NCI-H1092 (cell line): ENCODE results near the gene KCNN3.
A peak's percentile ranks its signal among the peaks of the same experiment; 100 is the strongest.

Experiments used
- DNase-seq: peaks from one replicate; lab custom pipeline; 2025; lab: John Stamatoyannopoulos, UW

KCNN3 gene

DNA sequence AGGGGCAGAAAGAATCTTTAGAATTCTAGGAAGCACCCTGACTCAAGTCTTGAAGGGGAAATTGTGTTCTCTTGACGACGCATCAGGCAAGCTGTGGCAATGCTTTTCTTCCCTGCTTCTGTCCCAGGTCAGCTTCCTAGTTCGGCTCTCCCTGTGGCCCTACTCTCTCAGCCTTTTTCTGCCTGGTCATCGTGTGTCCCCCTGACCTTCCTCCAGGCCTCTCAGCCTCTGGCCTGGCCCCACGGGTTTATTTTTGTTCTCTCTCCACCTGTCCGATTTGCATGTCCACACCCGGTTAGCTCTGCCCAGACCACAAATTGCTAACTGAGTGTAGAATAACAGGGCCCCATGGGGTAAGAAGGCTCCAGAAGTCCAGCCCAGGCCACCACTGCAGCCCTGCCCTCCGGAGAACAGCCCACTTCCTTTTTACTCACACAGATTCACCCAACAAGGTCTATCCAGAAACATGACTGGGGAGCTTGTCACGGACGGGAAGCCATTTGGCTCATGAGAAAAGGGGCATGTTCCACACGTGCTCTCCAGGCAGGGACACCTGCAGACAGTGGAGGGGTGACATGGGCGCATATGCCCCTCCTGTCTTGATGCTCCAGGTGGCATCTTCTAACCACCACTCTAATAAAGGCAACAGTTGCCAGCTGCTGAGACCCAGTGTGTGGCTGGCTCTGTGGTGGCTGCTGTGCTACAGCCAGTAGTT lies 9.8 kb downstream of the KCNN3 start:
- DNase-seq = no peak

DNA sequence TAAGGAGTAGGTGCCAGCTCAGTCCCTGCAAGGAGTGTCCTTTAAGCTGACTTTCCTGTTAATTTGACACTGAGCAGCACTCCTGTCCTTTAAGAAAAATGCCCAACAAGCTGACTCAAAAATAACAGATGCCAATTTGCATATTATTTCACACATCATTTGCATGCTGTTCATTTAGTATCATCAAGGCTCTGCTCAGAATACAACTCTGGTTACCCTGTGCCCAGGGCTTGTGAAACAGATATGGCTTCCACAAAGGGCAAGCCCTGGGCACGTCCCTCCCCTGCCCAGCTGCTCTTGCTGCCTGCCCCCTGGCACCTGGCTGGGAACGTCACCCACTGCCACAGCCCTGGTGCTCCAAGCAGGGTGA lies 10.3 kb downstream of the KCNN3 start:
- DNase-seq = no peak

DNA sequence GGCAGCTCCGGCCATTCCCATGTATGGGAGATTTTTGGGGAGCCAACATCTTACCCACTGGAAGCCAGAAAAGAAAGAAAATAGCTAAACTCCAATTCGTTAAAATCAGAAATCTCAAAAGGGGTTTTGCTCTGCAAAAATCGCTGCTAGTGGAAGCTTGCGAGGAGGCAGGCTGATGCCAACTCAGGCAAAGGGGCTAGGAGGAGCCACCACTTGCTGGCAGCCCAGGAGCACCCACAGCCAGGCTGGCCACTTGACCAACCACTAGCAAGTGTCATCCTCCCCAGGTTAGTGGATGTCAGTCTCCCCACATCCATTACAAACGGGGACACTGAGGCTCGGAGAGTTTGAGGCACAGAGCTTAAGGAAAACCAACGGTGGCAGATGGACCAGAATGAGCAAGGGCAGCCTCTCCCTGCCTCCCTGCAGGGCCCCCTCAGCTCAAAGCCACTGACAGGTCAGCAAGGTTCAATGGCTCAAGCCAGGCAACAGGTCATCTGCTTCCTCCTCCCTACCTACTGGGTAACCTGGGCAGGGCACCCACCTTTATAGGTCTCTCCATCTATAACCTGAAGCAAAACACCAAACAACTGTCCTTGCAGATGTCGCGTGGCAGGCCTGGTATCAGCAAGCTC lies 10.8 kb downstream of the KCNN3 start:
- no peak for DNase-seq

DNA sequence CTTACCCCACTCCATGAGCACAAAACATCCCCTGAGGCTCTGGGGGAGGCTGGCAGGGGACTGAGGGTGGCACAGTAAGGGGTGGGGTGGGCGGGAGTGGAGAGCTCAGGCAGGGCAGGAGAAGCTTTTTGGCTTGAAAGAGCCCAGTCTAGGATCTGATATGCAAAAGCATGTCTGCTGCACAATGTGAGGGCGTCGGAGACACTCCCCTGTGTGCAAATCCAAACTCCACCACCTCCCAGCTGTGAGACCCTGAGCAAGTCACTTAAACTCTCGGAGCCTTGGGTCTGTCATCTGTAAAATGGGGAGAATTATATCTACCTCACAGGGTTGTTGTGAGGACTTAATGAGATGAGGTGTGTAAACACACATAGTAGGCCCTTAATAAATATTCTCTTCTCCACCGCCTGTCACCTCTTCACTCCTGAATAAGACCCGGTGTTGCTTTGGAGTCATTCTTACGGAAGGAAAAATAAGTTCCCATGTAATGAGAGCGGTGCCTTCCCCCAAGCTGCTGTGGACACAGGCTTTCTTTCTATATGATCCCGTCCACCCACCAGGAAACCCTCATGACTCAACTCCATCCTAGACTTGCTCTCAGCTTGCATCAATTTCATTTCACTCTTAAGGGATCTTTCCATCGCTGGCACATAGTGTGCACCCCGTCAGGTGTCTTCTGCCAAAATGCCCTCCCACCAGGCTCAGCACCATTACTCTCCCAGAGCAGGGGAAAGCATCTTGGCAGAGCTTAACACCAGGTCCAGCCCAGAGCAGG lies 12.5 kb downstream of the KCNN3 start:
- no peak for DNase-seq

DNA sequence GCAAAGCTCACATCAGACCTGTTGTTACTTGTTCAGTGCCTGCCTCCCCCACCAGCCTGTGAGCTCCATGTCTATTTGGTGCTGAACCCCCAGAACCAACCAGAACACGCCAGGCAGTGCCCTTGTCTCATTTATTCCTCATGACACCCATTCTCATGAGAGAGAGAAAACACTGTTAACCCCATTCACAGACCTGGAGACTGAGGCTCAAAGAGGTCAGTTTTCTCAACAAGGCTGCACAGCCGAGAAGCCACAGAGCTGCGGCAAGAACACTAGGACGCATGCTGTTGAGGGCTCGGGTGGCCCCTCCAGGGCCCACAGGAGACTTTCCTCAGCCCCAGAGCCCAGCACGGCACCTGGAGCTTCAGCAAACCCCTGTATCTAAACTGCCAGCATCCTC lies 13.1 kb downstream of the KCNN3 start:
- no peak for DNase-seq

DNA sequence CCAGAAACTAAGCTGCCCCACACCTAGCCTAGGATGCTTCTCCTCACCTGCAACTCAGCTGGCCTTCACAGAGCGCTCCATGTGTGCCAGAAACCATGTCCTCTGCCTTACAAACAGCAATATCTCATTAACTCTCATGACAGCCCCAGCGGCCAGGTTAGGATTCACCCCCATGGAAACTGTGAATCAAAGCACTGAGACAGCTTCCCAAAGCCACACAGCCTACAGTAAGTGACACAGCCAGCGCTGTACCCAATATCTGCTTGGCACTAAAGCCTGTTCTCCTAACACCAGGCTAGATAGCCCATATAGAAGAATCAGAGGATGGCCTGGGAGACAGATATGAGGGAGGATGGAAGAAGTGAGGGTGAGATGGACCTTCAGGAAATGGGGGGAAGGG lies 13.5 kb downstream of the KCNN3 start:
- DNase-seq = no peak

DNA sequence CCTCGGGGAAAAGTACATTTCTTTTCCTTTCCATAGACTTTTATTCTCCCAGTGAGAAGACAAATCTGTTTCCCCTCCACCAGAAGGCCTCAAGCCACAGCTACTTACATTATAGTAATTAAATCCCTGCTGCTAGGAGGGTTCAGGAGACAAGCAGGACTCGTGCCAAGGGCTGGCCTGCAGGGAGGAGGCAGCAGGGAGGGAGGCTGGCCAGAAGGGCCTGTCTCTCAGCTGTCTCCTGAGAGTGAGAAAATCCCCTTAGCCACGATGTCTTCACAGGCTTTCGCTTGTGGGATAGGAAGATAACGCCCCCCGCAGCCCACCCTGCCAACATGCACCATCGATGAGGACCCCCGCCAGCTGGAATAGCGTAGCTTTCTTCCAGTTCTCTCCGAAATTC lies 14.0 kb downstream of the KCNN3 start:
- peak; percentile 64 for DNase-seq

DNA sequence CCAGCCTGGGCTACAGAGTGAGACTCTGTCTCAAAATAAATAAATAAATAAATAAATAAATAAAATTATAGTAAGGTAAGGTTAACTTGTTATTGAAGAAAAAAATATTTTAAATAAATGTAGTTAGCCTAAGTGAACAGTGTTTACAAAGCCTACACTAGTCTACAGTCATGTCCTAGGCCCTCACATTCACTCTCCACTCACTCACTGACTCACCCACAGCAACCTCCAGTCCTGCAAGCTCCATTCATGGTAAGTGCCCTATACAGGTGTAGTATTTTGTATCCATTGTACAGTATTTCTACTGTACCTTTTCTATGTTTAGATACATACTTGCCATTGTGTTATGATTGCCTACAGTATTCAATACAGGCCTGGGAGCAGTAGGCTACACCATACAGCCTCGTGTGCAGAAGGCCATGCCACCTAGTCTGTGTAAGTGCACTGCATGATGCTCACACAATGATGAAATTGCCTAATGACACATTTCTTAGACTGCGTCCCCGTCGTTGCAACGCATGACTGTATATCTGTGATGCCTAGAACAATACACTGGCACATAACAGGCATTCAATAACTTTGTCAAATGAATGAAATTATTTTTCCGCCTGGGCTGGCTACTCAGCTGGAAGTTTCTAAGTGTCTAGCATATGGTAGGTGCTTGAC lies 14.8 kb downstream of the KCNN3 start:
- DNase-seq = no peak

DNA sequence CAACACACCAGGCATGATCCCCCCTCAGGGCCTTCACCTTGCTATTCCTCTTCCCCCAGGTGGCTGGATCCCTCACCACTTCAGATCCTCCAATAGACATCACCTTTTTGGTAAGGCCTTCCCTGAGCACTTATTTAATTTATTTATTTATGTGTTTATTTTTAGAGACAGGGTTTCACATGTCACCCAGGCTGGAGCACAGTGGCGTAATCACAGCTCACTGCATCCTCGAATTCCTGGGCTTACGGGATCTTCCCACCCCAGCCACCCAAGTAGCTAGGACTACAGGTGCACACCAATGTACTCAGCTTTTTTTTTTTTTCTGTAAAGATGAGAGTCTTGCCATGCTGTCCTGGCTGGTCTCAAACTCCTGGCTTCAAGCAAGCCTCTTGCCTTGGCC lies 17.2 kb downstream of the KCNN3 start:
- no peak for DNase-seq

DNA sequence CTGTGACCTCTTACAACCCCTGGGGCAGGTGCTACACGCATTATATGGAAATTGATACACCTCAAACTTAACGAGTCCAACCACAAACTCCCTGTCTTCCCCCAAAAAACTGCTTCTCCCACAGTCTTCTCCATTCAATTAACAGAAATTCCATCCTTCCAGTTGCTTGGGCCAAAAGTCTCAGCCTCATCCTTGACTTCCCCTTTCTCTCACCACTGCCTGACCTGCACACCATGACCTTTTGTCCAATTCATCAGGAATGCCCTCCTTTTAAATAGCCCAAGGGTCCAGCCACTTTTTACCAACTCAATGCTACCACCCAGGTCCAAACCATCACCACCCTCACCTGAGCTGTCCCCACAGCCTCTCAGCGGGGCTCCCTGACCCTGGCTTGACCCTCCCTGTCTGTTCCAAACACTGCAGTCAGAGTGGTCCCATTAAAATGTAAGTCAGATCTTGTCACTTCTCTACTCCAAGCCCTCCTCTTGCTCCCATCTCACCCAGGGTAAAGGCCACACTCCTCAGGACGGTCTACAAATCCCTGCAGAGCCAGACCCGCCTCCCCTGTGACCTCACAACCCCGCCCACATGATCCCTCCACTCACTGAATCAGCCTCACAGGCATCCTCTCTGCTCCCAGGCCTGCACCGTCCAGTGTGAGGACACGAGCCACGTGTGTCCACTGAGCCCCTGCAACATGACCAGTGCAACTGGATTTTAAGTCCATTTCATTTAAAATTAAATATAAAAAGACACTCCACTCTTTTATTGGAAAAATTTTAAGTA lies 18.5 kb downstream of the KCNN3 start:
- DNase-seq = no peak

DNA sequence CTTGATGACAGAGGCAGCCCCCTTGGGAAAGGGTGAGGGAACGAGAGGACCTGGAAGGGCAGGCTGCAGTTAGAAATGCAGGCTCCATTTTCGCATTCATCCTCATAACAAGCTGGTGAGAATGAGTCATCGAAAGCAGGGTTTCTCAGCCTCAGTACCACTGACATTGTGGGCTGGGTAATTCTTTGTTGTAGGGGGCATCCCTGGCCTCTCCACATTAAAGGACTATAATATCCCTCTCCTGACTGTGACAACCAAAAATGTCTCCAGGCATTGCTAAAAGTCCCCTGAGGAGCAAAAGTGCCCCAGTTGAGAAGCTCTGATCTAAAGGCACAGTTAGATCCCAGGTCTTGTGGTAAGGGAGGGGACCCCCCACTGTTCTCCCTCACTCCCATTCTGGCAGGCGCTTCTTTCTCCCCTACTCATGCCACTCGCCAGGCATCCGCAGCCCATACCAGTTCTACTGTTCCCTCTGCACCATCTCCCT lies 20.4 kb downstream of the KCNN3 start:
- DNase-seq = no peak

DNA sequence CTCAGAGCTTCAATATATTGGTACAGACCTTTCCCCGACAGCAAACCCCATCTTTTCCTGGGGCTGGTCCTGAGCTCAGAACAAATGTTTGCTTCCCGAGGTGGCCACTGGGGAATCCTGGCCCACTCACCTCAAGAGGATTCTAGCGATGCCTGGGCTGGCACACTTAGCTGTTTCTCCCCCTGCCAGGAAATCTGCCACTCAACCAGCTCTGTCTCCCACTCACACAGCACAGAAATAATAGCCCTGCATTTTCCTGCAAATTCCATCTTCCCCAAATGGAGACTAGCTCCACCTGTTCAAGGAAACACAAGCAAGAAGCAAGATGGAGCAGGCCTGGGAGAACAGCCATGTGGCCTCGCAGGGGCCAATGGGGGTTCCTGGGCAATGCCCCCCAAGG lies 21.1 kb downstream of the KCNN3 start:
- DNase-seq = no peak

DNA sequence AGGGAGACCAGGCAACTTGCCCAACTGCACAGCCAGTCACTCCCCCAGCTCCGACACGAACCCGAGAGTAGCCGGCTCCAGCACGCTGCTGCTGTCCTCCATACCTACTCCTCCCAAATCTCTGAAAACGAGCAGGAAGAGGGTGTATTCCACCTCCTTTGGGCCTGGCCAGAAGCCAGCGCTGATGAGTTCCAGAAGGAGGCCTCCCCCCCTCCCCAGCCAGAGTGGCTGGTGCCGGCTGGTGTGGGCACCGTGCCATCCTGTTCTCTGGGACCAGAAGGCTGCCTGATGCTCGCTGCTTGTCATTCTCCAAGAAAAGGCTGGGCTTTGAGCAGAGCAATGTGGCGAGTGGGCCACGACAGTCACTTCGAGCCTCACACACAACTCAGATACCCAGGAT lies 22.2 kb downstream of the KCNN3 start:
- DNase-seq = peak; percentile 63

DNA sequence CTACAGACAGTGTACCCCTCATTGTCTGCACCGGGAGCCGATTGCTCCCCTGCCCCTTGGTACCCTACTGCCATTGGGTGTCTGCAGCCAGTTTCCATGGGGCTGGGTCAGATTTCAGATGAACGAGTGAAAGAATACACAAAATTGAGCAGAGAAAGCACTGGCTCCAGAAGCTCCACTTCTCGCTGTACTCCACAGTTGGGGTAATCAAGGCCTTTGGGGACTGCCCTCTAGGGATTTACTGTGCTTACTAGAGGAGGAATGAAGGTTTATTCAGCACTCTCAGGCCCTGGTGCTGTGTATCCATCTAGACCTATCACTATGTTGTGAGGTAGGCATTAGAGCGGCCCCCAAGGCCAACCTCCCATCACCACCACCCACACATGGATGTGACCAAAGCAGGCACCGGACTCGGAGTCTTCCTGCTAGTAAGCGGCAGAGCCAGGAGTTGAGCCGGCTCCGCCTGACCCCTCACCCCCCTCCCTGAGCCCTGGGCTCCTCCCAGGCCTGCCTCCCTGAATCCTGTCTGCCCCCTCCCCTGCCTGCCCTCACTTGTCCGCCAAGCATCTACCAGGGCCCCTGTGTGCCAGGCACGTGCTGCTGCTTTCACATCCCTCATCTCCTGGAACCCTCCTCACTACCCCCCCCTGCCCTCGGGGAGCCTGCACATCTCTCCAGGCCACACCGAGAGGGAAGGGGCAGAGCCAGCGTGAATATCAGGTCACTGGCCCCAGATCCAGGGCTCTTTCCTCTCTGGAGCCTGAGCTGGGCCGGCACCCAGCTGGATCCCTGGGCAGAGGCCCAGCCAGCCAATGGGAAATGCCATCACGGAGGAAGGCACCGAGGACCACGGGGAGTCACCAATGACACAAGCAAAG lies 23.3 kb downstream of the KCNN3 start:
- no peak for DNase-seq

DNA sequence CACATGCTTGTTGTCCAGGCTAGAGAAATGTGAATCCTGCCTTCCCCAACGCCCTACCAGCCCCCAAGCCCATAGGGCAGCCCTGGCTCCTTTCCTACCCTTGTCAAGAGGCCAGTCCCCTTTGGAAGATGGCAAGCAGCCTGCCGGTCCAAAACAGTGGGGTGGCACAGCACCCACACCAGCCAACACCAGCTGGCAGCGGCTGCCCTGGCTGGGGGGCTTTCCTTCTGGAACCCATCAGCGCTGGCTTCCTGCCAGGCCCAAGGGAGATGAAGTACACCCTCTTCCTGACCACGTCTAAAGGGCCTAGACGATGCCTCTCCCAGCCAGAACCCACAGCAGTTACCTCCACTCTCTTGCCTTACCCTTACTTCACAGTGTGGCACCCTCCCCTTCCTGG lies 24.2 kb downstream of the KCNN3 start:
- DNase-seq = peak; percentile 72

DNA sequence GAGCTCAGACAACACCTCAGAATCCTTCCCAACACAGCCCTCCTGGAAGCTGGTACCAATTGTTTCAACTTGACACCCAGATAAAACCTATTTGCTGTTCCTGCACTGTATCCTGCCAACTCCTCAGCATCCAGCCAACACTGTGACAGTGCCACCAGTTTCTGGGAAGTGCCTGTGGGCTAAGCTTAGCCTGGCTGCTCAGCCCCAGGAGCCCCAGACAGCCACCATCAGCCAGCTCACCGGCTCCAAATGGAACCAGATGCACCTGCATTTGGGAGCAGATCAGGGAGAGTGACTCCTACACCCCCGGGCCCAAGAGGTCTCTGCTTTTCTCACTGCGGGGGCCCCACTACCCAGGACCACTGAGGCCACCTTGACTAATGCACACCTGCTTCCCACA lies 24.9 kb downstream of the KCNN3 start:
- no peak for DNase-seq

DNA sequence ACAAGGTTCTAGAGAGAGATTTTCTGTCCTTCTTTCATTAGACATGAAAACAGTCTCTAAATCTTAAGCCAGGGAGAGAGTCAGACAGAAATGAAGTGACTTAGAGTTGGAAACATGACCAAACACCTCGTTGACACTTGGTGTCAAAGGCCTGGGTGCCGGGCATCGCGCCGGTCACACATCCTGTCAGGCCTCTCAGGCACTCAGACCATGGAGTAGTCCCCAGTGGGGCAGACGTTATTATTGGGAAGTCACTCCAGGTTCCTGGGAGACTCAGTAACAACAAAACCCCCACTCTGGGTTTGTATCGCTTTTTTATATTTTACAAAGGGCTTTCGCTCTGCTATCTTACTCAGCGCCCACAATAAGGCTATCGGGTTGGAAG lies 25.8 kb downstream of the KCNN3 start:
- DNase-seq = no peak

DNA sequence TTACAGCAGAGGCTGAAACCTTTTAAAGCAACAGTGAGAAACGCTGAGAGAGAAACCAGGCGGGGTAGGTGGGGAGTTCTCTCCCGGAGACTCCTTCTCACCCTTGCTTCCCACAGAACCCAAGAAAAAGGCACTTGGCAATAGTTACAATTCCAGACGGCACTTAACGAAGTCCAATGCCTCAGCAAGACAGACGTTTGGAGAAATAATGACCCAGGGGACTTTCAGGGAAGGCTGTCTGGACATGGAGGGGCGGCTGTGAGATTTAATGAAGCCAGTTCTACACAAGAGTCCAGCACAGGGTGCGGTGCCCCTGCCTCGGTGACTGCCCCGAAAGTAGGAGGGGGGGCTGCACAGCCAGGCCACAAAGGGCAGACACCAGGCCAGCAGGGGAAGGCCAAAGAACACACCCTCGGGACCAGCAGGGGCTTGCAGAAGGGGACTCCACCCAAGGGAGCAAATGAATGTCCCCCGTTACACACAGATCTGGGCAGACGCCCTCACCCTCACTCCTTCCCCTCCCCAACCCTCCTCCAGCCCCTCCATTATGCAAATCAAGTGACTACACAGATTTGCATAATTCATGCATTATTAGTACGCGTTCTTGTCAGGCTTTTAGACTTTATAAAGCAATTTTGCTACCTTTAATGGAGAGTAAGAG lies 26.3 kb downstream of the KCNN3 start:
- DNase-seq = no peak

DNA sequence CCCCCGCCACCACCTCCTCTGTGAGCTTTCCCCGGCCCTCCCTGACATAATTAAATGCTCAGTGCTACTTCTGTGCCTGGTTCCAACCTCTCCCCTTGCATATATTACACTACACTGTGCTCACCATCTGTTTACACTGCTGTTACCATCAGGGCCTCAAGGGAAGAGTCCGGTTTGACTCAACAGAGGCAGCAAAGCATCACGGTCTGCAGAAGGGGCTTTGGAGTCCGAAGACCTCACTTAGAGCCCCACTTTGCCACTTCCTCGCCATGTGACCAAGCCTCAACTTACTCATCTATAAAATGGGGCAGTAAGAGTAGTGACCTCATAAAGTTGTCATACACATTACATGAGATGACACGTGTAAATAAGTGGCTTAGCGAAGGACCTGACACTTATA lies 27.4 kb downstream of the KCNN3 start:
- no peak for DNase-seq

DNA sequence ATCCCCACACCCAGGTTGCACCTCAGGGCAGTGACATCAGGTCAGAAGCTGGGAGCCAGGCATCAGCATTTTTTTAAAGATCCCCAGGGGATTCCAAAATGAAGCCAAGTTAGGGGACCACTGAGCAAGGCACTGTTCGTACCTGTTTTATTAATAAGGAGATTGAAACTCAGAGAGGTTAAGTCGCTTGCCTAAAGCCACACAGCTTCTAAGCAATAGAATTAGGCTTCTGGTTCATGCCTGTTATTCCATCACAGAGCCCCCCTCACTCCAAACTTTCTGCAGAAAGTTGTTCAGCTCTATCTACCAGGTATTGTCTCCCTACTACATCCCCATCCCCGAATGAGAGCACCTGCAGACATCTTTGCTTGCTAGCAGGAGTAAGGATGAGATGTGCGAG lies 28.7 kb downstream of the KCNN3 start:
- no peak for DNase-seq
